ENCODE data around the gene TMEM116. TPM values are rescaled to one million over a fixed set of nuclear protein-coding genes. Genes with fewer than 3 reads are reported as not detected.
"Not testable (repeated sequence)": the region's sequence is repeated elsewhere in the genome, so short reads cannot be mapped to it uniquely, and the experiment has no call there.

The TMEM116 gene
- polyA plus RNA-seq, 4 donors = 29.4 to 38.0 (median 34.3) TPM

GRCh38 chr12:112010415-112011344 is 2.3 kb downstream of the TMEM116 start:
- no peak for DNase-seq (ENCODE audit: low read depth in 4 of 4, low spot score in 3 of 4)

GRCh38 chr12:112009596-112009995 is 3.4 kb downstream of the TMEM116 start:
- DNase-seq (ENCODE audit: low read depth in 4 of 4, low spot score in 3 of 4) = not testable (repeated sequence)

- DNase-seq (ENCODE audit: low read depth in 4 of 4, low spot score in 3 of 4) = no peak
Measured at GRCh38 chr12:112008918-112009317, 4.0 kb downstream of the TMEM116 start.

- DNase-seq (ENCODE audit: low read depth in 4 of 4, low spot score in 3 of 4) = no peak
Measured at GRCh38 chr12:112007945-112008344, 5.0 kb downstream of the TMEM116 start.

- no peak for DNase-seq (ENCODE audit: low read depth in 4 of 4, low spot score in 3 of 4)
Measured at GRCh38 chr12:112005419-112006395, 7.3 kb downstream of the TMEM116 start.

- no peak for DNase-seq (ENCODE audit: low read depth in 4 of 4, low spot score in 3 of 4)
Measured at GRCh38 chr12:112004041-112004440, 8.9 kb downstream of the TMEM116 start.

GRCh38 chr12:112001576-112001975 is 11.4 kb downstream of the TMEM116 start:
- no peak for DNase-seq (ENCODE audit: low read depth in 4 of 4, low spot score in 3 of 4)

GRCh38 chr12:112000820-112001219 is 12.1 kb downstream of the TMEM116 start:
- no peak for DNase-seq (ENCODE audit: low read depth in 4 of 4, low spot score in 3 of 4)

GRCh38 chr12:111999129-111999528 is 13.8 kb downstream of the TMEM116 start:
- not testable (repeated sequence) for DNase-seq (ENCODE audit: low read depth in 4 of 4, low spot score in 3 of 4)

- DNase-seq (ENCODE audit: low read depth in 4 of 4, low spot score in 3 of 4) = no peak
Measured at GRCh38 chr12:111998015-111998414, 14.9 kb downstream of the TMEM116 start.

- no peak for DNase-seq (ENCODE audit: low read depth in 4 of 4, low spot score in 3 of 4)
Measured at GRCh38 chr12:111997300-111997699, 15.7 kb downstream of the TMEM116 start.

GRCh38 chr12:111995782-111996480 is 17.0 kb downstream of the TMEM116 start:
- no peak for DNase-seq (ENCODE audit: low read depth in 4 of 4, low spot score in 3 of 4)

GRCh38 chr12:111994211-111995111 is 18.5 kb downstream of the TMEM116 start:
- DNase-seq (ENCODE audit: low read depth in 4 of 4, low spot score in 3 of 4) = not testable (repeated sequence)

GRCh38 chr12:111993292-111994150 is 19.4 kb downstream of the TMEM116 start:
- DNase-seq (ENCODE audit: low read depth in 4 of 4, low spot score in 3 of 4) = no peak

GRCh38 chr12:111992464-111992863 is 20.5 kb downstream of the TMEM116 start:
- DNase-seq (ENCODE audit: low read depth in 4 of 4, low spot score in 3 of 4) = no peak

GRCh38 chr12:111991946-111992345 is 21.0 kb downstream of the TMEM116 start:
- no peak for DNase-seq (ENCODE audit: low read depth in 4 of 4, low spot score in 3 of 4)

- DNase-seq (ENCODE audit: low read depth in 4 of 4, low spot score in 3 of 4) = no peak
Measured at GRCh38 chr12:111991535-111991934, 21.4 kb downstream of the TMEM116 start.

GRCh38 chr12:111984820-111985219 is 28.1 kb downstream of the TMEM116 start:
- DNase-seq (ENCODE audit: low read depth in 4 of 4, low spot score in 3 of 4) = no peak

GRCh38 chr12:111981987-111982386 is 31.0 kb downstream of the TMEM116 start:
- no peak for DNase-seq (ENCODE audit: low read depth in 4 of 4, low spot score in 3 of 4)

All from right renal pelvis (tissue), 4 donors.